Activated T-cell treated with anti-CD3 and anti-CD28 coated beads, Interleukin-2, amount 50 U/mL, for 48 hours (primary cell): ENCODE data around the gene MRPS27.

Experiments used
- DNase-seq, 2 experiments: peaks; one replicate each; pipeline ENCODE4 v3.0.0-alpha.2; 2020

Gene MRPS27

DNA sequence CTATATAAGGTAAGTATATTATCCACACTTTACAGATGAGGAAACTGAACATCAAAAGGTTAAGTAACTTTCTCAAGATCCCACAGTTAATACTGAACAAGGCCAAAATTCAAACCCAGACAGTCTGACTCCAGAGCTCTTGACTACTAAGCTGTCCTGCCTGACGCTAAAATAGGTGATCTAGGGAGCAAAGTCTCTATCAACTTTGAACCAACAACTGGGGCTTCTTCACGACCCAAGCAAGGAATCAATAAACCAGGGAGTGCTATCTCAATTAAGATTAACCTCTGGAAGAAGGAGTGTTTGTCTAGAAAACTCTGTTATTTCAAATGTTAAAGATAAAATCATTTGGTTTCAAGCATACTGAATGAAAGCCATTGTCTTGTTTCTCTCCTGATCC is 64.4 kb downstream of the MRPS27 start:
- DNase-seq = no peak

DNA sequence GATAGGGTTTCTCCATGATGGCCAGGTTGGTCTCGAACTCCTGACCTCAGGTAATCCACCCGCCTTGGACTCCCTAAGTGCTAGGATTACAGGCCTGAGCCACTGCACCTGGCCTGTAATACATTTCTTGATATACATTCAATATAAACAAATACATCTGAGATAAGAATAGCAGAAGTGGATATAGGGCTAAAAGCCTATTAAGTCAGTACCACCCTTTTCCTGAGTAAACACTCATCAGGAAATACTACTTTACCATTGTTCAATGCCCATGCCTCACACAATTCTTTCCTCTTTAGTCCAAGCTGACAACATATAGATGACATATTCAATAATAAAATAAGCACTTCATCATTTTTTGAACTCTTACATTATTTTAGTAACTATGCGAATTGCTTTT is 64.8 kb downstream of the MRPS27 start:
- DNase-seq = no peak

DNA sequence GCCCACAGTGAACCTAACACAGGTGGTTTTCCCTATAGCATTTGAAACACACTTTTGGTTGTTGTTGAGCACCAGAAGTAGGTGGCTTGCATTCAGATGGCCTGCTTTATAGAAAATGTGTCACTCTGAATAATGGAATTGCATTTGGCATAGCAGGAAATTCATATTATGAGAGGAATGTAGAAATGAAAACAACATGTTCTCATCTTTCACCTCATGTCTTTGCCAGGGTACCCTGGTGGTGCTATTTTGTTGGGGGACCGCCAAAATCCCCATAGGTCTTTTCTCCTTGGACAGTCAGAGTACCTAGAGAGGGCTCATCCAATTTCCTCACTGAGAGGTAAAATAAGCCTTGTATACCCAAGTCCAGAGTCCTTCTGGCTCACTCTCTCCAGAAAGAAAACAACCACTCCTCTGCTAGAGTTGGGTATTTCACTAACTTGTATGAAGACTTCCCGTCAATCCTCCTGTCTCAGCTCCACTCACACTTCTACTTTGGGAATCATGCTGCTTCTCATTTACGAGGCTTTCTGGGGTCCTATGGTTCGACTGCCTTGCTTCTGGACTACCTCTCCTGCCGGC is 67.4 kb downstream of the MRPS27 start:
- DNase-seq = no peak

DNA sequence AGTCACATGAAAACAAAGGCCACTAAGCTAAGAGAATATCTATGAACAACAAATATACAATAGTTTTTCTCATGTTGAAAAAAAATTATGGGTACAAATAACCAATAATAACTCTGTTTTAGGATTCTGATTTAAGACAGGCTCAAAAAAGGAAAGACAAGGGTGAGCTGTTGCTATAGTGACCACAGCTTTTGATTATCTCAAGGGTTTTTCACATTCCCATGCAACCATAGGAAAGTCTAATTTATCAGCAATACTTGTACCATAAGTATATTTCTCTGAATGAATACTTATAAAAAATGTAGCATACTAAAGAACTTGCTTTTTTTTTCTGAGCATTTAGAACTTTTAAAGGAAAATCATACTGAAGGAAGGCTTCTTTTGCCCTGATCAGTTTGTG is 68.0 kb downstream of the MRPS27 start:
- DNase-seq = no peak

DNA sequence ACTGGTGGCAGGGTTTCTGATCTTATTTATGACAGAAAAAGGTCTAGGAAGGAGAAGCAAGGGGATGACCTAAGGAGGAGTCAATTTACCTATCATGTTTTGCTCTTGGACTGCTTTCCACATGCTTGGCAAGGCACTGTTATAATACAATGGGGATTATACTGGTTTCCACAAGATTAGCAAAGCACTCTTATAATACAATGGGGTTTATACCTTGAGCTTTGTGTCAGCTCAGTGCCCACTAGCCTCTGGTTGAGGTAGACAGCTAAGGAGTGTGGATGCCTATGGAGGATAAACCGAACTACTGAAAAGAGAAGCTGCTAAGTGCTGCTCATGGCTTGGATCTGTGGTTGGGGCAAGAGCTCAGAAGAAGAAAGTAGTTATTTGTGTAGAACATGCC is 68.7 kb downstream of the MRPS27 start:
- no peak for DNase-seq

DNA sequence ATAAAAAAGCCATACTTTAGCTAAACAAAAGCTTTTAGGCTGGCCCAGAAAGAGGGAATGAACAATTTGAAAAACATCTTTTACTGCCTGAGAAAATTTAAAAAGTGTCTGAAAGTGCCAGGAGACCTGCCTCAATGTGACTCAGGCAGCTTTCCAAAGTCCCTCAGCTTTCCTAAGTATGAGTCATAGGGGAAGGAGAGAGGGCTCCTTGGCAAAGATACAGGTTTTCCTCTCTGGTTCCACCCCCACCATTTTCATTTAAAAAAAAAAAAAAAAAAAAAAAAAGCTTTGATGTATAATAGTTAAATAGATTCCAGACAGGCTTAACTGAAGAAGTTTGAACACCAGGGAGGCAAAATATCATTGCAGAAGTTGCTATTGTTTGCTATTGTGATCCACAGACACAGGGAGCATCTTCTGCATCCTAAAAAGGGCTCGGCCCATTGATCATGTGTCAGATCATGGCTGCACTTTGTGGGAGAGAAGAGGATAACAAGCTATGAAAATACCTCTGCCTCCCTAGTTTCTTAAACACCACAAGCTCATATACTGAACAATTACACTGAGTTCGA is 71.5 kb downstream of the MRPS27 start:
- DNase-seq = no peak

DNA sequence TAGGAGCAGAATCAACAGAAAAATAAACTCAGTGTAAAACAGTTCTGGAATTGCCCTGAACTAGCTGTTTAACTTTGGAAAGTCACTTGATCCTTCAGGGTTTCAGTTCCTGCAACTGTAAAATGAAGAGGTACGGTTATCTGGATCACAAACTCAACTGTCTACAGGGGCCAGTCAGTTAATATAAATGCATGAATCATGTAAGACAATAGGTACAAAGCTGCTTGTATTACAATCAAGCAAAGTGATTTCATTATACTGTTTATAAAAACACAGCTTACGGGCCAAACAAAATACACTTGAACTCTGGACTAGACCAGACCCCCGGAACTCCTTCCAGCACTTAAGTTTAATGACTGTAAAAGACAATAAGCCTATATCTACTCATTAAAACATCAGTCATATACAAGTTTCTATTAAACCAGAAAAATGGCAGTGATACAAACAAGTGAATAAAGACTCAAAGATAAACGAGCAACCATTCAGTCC is 73.0 kb downstream of the MRPS27 start:
- DNase-seq = no peak

DNA sequence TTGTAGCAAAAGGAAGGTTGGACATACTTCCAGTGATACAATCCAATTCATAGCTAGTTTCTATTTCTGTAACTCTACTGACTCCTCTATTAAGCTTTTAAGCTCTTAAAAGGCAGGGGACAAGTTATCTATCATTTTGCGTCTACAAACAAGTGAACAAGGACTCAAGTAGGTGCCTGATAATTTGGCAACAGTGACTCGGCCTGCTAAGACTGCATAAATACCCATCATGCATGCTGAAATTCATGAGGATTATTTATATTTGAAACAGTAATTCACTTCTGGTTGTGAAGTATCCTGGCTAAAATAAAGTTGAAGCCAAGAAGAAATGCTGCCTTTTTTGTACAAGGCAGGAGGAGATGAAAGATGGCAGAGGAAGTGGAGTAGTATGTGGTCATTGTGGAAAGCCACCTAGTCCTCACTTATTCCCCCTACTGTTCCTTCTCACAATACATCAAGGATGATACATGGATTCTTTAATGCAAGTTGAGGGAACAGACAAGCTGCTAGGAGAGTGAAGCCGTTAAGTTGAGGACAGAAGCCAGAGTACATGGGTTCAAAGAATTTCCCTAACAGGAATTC is 74.0 kb downstream of the MRPS27 start:
- DNase-seq = no peak

DNA sequence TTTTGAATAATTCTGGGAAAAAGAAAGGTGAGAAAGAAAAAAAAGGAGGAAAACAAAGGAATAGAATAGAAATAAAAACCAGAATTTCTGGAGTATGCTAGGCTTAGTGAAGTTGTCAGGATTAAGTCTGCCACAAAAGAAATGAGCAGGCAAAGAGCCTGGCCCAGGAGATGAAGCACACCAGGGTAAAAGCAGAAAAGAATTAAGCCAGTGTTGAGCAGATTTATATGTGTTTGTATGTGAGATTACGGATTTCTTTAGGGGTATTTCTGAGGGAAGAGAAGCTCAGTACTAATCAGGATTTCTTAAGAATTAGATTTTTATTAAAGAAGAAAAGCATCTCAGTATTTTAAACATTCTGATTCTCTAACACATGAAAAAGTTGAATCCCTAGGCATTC is 74.5 kb downstream of the MRPS27 start:
- DNase-seq = no peak

DNA sequence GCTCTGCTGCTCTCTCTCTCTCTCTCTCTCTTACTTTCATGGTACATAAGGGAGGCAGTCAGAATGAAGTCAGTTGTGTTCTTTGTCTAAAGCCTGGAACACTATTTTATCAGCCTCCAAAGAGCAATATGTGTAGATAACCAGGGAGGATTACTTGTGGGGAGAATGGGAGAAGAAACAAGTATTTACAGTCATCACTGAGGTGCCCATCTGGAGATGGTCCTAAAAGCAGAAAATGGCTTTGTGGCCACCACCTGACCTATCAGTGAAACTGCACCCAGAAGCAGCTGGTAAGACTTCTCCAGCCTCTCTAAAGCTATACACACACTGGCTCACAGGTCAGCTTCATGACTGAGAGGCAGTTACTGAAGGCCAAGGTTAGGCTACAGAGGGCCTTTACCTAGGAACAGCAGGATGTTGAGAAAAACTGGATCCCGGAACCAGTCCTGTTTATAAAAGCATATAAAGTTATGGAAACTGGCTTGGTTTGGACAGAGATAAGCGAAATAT is 75.1 kb downstream of the MRPS27 start:
- DNase-seq = no peak

DNA sequence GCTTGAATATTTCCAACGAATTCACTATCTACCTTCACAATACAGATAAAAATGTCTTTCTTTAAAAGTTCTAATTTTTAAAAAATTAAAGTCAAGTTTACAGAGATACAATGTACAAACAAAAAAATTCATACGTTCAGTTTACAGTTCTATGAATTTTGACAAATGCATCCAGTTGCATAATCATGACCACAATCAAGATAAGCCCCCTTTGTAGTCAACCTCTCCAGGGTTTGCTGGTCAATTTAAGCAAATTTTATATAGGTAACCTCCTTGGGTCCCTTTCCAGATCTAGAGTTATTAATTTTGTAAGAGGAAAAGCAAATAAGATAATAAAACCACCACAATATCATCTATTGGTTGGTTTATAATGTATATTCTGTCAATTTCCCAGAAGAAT is 76.3 kb downstream of the MRPS27 start:
- DNase-seq = no peak

DNA sequence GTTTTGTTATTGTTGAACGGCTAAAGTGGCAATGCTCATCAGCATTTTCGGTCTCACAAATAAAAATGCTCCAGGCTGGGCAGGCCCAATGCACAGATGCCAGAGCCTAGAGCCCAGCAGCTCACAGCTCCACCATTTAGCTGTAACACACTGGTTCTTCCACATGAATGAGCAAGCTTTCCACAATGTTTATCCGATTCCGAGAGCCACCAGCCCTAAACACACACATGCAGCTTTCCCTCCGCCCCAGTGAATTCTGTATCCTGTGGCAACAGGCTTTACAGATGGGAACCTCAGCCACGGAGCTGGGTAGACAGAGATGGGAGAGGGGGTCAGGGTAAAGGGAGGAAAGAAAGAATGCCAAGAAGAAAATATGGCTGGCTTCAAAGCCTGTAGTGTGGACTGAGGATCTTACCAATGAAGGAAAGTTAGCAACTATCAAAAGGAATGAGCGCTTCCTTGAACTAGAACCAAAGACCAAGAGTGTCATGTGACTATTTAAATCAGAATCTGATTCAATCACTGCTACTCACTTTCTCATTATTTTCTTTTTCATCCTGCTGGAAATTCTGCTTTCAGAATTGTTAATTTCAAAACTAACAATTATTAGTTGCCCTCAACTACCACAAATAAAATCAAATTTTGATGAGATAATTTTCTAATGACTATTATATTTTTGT is 77.1 kb downstream of the MRPS27 start:
- DNase-seq = no peak

DNA sequence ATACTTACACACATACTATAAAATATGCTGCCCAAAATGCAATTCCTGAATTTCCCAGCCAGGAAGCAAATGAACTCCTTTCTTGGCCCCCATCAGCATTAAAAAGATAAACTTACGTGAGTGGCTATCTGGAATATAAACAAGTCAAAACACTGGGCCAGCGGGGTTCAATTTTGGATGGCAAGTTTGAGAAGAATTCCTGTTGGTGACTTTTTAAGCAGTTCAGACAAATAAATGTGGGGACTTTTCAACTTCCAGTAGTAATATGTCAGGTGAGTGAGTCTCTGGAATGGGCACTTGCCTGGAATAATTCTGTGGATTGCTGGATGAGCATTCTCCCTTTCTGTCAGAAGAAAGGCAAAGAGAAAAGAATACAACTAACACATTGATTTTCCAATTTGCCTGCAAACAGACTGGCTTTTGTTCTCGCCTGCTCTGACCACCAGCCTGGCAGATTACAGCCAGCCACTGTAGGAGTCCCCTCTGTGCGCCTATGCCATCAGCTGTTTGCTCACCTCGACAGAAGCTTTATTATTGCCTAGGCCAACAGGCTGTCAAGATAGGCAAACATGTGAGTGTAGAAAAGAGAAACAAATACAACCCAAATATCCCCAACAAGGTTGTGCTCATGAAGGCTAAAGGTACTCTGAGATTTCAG is 78.6 kb downstream of the MRPS27 start:
- no peak for DNase-seq

DNA sequence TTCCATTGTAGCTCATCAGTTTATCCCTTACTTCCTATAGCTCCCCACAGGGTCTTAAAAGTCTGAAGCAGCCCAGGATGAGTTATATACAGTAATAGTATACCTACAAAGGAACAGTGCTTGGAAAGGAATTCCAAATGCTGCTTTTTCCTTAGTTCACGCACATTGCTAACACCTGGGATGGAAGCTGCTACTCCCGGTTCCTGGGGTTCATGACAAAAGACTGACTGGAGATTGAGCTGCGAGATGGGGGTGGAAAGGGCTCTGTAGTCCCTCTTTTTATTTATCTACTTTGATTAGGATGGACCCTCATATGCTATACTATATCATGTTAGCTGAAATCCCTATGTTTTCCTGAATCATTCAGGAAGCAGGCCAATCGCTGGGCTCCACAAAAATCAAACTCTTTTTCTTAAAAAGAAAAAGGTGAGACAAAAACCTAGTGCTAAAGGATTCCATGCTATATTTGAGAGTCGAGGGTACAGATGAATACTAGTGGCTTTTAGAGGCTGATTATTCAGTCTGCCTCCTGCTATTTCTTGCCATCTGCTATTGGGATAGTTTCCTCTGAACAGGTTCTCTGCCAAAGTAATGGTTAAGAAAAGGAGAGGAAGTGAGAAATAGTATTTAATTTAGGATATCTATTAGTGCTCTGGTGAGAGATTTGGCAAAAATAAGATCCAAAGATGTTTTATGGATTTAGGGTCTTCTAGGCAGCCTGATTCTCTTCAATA is 81.2 kb downstream of the MRPS27 start:
- DNase-seq = no peak

DNA sequence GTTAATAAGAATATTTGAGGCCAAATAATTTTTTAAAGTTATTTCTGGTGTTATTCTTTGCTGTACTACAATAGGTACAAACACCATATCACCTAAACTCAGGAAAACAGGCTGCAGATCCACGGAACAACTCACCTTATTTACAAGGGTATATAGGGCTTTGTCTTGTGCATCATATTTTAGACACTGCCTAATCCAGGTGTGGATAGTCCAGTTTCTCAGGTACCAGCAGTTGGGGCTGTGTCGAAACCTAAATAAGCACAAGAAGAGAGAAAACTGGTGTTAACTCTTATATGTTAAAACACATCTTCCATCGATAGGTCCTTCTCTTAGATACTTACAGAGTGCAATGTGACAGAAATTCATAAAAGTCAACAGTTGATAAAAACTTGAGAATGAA is 82.2 kb downstream of the MRPS27 start:
- DNase-seq = no peak

DNA sequence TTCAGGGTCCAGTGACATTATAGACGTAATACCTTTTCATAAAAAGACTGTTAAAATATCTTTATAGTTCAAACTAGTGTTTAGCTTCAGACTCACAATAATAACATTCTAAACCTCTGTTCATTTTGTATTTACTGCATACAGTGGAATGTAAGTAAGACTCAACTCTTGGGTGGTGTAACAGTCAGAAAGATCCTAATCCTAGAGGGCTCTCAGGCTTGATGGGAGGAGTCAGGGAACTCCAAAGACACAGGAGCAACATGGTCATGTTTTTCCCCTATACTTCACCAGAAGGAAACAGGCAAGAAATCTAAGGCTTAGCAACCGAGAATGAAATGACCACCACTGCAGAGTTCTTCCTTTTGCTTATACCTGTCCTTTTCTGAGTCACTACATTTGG is 82.6 kb downstream of the MRPS27 start:
- DNase-seq = no peak

DNA sequence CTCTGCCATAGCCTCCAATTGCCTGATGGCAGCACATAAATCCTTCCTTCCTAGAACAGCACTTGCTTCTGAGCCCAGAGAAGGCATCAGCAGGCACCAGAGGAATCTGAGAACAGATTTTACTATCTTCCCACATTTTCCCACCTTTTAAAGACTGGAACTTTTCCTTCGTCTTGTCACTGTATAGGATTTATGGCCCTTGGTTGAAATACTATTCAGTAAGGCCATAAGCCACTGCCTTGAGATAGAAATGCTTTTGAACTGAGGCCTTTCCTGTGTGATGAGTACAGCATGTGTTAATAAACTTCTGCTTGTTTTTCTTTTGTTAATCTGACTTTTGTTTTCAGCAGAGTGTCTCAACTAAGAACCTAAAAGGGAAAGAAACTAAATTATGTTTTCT is 84.3 kb downstream of the MRPS27 start:
- DNase-seq = no peak

DNA sequence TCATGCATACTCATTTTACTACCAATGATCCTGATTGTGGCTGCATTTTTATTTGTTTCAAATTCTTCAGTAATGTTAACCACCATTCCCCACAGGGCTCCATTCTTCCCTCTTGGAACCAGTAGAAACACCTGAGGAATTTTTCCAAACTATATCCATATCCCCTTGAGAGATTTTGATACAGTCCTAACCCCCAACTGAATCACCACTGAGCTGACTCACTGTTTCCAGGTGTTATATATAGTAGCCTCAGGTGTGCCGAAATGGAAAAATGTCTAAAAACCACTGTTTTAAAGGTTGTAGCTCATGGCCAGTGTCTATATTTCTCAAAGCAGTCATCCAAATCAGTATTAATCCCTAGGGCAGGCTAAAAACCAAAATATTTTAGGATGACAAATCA is 85.2 kb downstream of the MRPS27 start:
- DNase-seq = no peak

DNA sequence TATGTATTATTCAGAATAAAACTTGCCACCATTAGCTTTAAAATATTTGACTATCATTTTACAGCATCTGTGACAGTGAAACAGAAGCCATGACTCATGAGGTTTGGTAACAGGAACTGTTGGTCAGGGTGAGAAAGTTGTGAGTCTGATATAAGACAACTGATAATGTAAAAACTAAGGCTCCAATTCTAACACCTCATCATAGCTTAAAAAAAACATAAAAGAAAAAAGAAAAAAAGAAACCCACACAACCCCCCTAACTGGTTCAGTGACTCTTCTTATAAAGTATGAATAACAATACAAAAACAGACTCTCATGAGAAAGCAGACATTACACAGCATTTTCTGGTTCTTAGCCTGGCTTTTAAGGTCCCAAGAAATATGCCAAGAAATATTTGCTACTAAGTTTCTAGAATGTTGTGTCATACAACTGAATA is 85.8 kb downstream of the MRPS27 start:
- no peak for DNase-seq

DNA sequence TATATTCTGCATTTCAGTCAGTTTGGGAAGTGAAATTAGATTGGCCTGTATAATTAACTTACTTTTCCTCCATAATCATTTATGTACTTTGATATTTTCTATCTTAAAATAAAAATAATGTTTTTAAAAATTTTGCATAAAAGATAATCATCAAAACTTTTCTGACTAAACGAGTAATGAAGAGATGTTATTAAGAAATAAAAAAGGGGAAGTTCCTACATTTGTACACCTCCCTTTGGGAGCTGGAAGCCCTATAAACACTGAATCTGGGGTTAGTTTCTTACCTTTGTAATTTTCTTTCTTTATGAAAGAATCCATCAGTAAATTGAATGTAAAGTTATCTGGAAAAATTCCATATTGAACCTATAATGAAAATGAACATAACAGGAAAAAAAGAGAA is 86.2 kb downstream of the MRPS27 start:
- no peak for DNase-seq

DNA sequence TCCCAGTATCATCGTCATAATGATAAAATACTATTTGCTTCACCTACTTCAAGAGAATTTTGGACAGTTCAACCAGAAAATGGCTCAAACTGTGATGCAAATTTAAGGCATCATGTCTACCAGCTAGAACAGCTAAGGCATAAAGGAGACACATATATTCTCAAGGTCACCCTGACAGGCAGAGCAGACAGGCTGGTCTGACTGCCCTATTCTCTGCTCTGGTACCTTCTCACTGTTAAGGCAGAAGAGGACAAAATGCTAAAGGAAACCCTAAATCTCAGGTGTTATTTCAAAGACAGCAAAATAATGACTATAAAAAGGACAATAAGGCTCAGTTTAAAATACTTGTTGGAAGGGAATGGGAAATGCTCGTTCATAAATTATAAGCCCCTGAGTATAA is 87.2 kb downstream of the MRPS27 start:
- DNase-seq = no peak

DNA sequence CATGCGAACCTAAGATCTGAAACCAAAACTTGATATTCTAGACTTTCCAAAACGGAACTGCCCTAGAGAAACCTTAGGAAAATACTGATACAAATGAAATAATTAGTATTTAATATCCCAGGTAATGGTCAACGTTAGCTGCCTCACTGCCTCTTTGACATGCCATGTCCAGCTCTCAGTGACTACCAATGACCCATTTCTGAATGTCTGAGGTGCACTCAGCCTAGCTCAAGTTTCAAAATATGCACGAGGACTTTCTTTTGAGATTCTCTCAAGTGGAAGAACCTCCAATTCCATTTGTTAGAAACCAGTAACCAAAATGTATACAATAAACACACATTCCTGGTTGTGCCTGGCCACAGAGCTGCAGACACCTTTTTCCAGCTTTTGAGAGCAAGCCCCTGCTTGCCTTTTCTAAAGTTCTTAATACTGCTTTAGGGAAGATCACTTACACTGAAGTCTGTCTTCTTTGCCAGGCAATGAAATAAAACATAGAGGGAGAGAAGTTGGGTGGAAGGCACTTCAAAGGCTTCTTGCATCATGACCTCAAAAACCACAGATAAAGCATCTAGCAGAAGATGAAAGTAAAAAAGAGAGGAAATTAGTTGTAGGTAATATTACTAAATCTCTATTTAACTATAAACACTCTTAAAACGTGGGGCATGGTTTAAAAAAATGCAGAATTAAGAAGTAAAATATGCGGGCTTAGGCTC is 87.9 kb downstream of the MRPS27 start:
- no peak for DNase-seq
